HCT116 (cell line): ENCODE results near the gene EGFLAM. TPM values are rescaled to one million over a fixed set of nuclear protein-coding genes. Genes with fewer than 3 reads are reported as not detected.

Source experiments
- ATAC-seq: fragments of 200-7000 bp; cut with Tn5 transposase; 2 replicates; pipeline ENCODE4 v1.9.1; 2020; ENCODE audit warnings: mild to moderate bottlenecking, moderate library complexity
- BruUV-seq: library from RNA; stranded (reverse); fragments of 400-500 nt; replicated peaks from 2 replicates; lab custom pipeline; 2021; lab: Mats Ljungman, UMichigan
- CTCF ChIA-PET: fragments of 300-600 bp; sonication (Branson Sonifier 250); formaldehyde crosslinking; loops from one replicate; lab custom pipeline; 2021; ENCODE audit warnings: antibody characterized with exemption; lab: Charles Lee
- POLR2A ChIA-PET: fragments of 300-600, 350-600 bp; sonication (Branson Sonifier 250); formaldehyde crosslinking; loops from one replicate; lab custom pipeline; 2021; ENCODE audit warnings: antibody characterized with exemption; lab: Charles Lee
- RAD21 ChIA-PET, 2 experiments: fragments of 300-600 bp; sonication (Branson Sonifier 250); formaldehyde crosslinking; loops; one replicate each; lab custom pipeline; 2023; ENCODE audit warnings: low total read pairs in 2 of 2; ENCODE audit not compliant: uncharacterized antibody in 2 of 2, unreplicated experiment in 2 of 2, low non-redundant PET in 1 of 2; lab: Charles Lee
- DNase-seq: peaks from one replicate; pipeline ENCODE4 v3.0.0-alpha.2; 2010; ENCODE audit warnings: low read depth, low spot score
- H2AFZ ChIP-seq: fragments of 200-600 bp; shearing (Covaris generic), sonication (generic); 2 replicates; pipeline ENCODE4 v1.6.1; 2017; ENCODE audit warnings: low read depth, mixed run types, mixed read lengths, antibody characterized with exemption, low read length; ENCODE audit not compliant: poor library complexity, severe bottlenecking
- H3K27ac ChIP-seq: 2 replicates; pipeline ENCODE4 v1.5.1; 2012; ENCODE audit warnings: low read depth, low read length
- H3K27me3 ChIP-seq: fragments of 200-600 bp; sonication (generic); 2 replicates; pipeline ENCODE4 v1.6.1; 2016; ENCODE audit warnings: mixed run types, low read length, mixed read lengths; ENCODE audit not compliant: insufficient read depth
- H3K36me3 ChIP-seq, 2 experiments: fragments of 200-500 bp in 1 of 2; fragments of 200-600 bp in 1 of 2; sonication (Bioruptor generic) in 1 of 2; sonication (generic) in 1 of 2; 2 replicates each; pipeline versions ENCODE4 v1.5.1 to v1.6.1; 2014 to 2016; ENCODE audit warnings: low read length in 2 of 2, inconsistent platforms in 1 of 2, mixed read lengths in 1 of 2, mixed run types in 1 of 2; ENCODE audit not compliant: insufficient read depth in 2 of 2, control insufficient read depth in 1 of 2
- H3K4me1 ChIP-seq, 2 experiments: fragments of 200-600 bp in 1 of 2; sonication (generic) in 1 of 2; 2 replicates each; pipeline versions ENCODE4 v1.5.1 to v1.6.1; 2012 to 2017; ENCODE audit warnings: low read length in 2 of 2, inconsistent platforms in 1 of 2, mild to moderate bottlenecking in 1 of 2, mixed read lengths in 1 of 2, mixed run types in 1 of 2, moderate library complexity in 1 of 2; ENCODE audit not compliant: insufficient read depth in 2 of 2, control insufficient read depth in 1 of 2
- H3K4me2 ChIP-seq: fragments of 200-600 bp; sonication (generic); 2 replicates; pipeline ENCODE4 v1.6.1; 2017; ENCODE audit warnings: mixed run types, low read length, mixed read lengths
- H3K4me3 ChIP-seq, 2 experiments: fragments of 200-600 bp in 1 of 2; sonication (generic) in 1 of 2; replicated peaks in 1 of 2; 2 replicates each; pipeline ENCODE4 v1.5.1; 2011 to 2016; ENCODE audit warnings: low read length in 2 of 2, control low read depth in 1 of 2, low read depth in 1 of 2, mild to moderate bottlenecking in 1 of 2, mixed read lengths in 1 of 2, mixed run types in 1 of 2
- H3K79me2 ChIP-seq: fragments of 200-600 bp; sonication (generic); 2 replicates; pipeline ENCODE4 v1.6.1; 2017; ENCODE audit warnings: mild to moderate bottlenecking, mixed run types, low read length, moderate library complexity, mixed read lengths; ENCODE audit not compliant: insufficient read depth
- H3K9ac ChIP-seq: fragments of 200-600 bp; sonication (generic); 2 replicates; pipeline ENCODE4 v1.6.1; 2016; ENCODE audit warnings: low read length, mixed read lengths
- H3K9me2 ChIP-seq: fragments of 200-600 bp; sonication (generic), shearing (Covaris generic); 2 replicates; pipeline ENCODE4 v1.6.1; 2017; ENCODE audit warnings: mixed run types, mild to moderate bottlenecking, moderate library complexity; ENCODE audit not compliant: insufficient read depth
- H3K9me3 ChIP-seq, 2 experiments: fragments of 200-500 bp in 1 of 2; fragments of 200-600 bp in 1 of 2; sonication (Bioruptor generic) in 1 of 2; sonication (generic) in 1 of 2; 2 replicates each; pipeline ENCODE4 v1.6.1; 2014 to 2017; ENCODE audit warnings: low read length in 2 of 2, mixed read lengths in 2 of 2, inconsistent platforms in 1 of 2, low read depth in 1 of 2, mild to moderate bottlenecking in 1 of 2, mixed run types in 1 of 2, moderate library complexity in 1 of 2; ENCODE audit not compliant: control insufficient read depth in 1 of 2, insufficient read depth in 1 of 2
- H4K20me1 ChIP-seq: fragments of 200-600 bp; sonication (generic), shearing (Covaris generic); 2 replicates; pipeline ENCODE4 v1.6.1; 2017; ENCODE audit warnings: mixed run types, mild to moderate bottlenecking, moderate library complexity; ENCODE audit not compliant: insufficient read depth
- FOSL1 ChIP-seq: IDR thresholded peaks from 2 replicates; pipeline ENCODE4 v1.6.1; 2012; ENCODE audit warnings: low read depth
- POLR2A ChIP-seq: IDR thresholded peaks from 2 replicates; pipeline ENCODE4 v1.7.0; 2011; ENCODE audit warnings: borderline replicate concordance; ENCODE audit not compliant: insufficient read depth, insufficient read length; ENCODE audit errors: extremely low read depth
- SP1 ChIP-seq: IDR thresholded peaks from 2 replicates; pipeline ENCODE4 v1.6.1; 2012; ENCODE audit warnings: low read depth
- YY1 ChIP-seq: IDR thresholded peaks from 2 replicates; pipeline ENCODE4 v1.6.1; 2011; ENCODE audit warnings: low read length, low read depth, moderate library complexity, mild to moderate bottlenecking; ENCODE audit not compliant: insufficient replicate concordance; ENCODE audit errors: extremely low read depth
- intact Hi-C: fragments of 100-400 bp; cut with micrococcal nuclease; formaldehyde crosslinking; loops from 2 replicates; pipeline ENCODE4 v1.10.0; 2022
- total RNA-seq: library from RNA; stranded (reverse); gene quantifications from one replicate; pipeline ENCODE4 v1.2.1, GENCODE V29; 2021; ENCODE audit not compliant: unreplicated experiment
- TF ChIP-seq, protein P1 (sequence below): IDR thresholded peaks from 2 replicates; pipeline ENCODE4 v1.6.1; 2012

The EGFLAM gene
- total RNA-seq, 1 experiment from 2014 or later, result not detected

DNA sequence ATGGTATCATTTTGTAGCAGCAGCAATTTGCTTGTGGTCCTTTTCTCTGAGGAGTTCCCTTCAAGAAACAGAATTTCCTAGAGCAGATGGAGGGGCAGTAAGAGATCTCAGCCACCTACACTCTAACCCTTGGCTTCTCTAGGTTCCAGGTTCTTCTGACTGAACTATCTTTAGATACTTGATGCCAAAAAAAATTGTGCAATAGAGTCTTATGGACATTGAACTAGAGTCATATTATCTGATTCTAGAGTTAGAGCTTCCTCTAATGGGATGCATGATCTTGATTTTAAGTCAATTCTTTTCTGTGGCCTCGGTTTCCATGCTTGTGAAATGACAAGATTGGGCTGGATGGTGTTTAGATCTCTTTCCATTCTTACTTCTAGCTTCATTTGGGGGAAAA, 142.8 kb downstream of the EGFLAM start:
- CTCF ChIA-PET, result no interaction called here
- intact Hi-C loops, result no loop called here

DNA sequence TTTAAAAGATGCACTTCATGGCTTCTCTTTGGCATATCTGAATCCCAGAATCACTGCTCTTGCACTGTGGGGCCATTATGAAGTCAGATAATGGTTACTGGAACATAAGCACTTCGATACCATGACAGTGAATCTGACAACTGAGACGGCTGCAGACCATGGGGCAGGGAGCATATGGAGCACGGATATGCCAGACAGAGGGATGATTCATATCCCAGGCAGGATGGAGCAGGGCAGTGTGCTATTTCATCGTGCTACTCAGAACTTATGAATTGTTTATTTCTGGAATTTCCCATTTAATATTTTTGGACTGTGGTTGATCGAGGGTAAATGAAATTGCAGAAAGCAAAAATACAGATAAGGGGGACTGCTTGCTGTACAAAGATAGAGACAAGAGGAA, 145.0 kb downstream of the EGFLAM start:
- Histone ChIP-seq H3K4me2 (no peak overlapping the region), H3K27ac (no peak overlapping the region), H3K4me3 (no peak overlapping the region), H3K79me2 (no peaks in the 10 kb centered on the region), H3K4me1 (no peaks in the 10 kb centered on the region), H3K9ac (no peak overlapping the region), H3K36me3 (no peaks in the 10 kb centered on the region), H2AFZ (no peak overlapping the region), H4K20me1 (no peaks in the 10 kb centered on the region), H3K9me3 (no peaks in the 10 kb centered on the region), H3K27me3 (peaks cover 17% of the 10 kb centered on the region; the same call in 1 of the 2 replicates), H3K9me2 (no peaks in the 10 kb centered on the region)
- ChIA-PET RAD21 (no interaction called here), POLR2A (no interaction called here), CTCF (interaction anchor here (1.5 kb wide), 1 partner anchor 21 kb away, joined by 6 read pairs; no protein-coding TSS in a partner anchor)
- TF ChIP-seq FOSL1, result no peak
- DNase-seq (no peak), ATAC-seq (no peak)
- intact Hi-C loops, result no loop called here
- no TSS peak for BruUV-seq

More for the DNA sequence above, 142.8 kb downstream of the EGFLAM start:
- Histone ChIP-seq H3K9me2 (no peaks in the 10 kb centered on the region), H3K9ac (no peak overlapping the region), H3K36me3 (no peaks in the 10 kb centered on the region), H3K4me3 (no peak overlapping the region), H3K27me3 (peaks cover 17% of the 10 kb centered on the region; the same call in 1 of the 2 replicates), H3K9me3 (no peaks in the 10 kb centered on the region), H3K4me1 (no peaks in the 10 kb centered on the region), H3K27ac (no peak overlapping the region), H2AFZ (no peak overlapping the region), H3K4me2 (no peak overlapping the region), H3K79me2 (no peaks in the 10 kb centered on the region), H4K20me1 (no peaks in the 10 kb centered on the region)
- DNase-seq (no peak), ATAC-seq (no peak)
- no TSS peak for BruUV-seq
- no peak for TF ChIP-seq POLR2A
- no peak for TF ChIP-seq SP1
- TF ChIP-seq YY1, result no peak
- TF ChIP-seq, protein P1, sequence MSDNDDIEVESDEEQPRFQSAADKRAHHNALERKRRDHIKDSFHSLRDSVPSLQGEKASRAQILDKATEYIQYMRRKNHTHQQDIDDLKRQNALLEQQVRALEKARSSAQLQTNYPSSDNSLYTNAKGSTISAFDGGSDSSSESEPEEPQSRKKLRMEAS, result no peak
- ChIA-PET POLR2A (no interaction called here), RAD21 (no interaction called here)
